Embryonic facial prominence (tissue), 1 donor: ENCODE measurements around the gene CDC14B.
"Not testable (repeated sequence)": the region's sequence is repeated elsewhere in the genome, so short reads cannot be mapped to it uniquely, and the experiment has no call there.

Experiments used
- DNase-seq: peaks from one replicate; pipeline ENCODE4 v3.0.0-alpha.2; 2016; ENCODE audit errors: extremely low spot score

The CDC14B gene

GRCh38 chr9:96619491-96620180 lies at the start of gene CDC14B:
CDC14B (minus strand) TSS chr9:96619843; CDS start chr9:96619378, 465 bp downstream.
- DNase-seq: peak; percentile 94

GRCh38 chr9:96668868-96669534 lies 49.4 kb upstream of the CDC14B start:
- DNase-seq: no peak

GRCh38 chr9:96667363-96667728 lies 47.7 kb upstream of the CDC14B start:
- no peak for DNase-seq

- DNase-seq: not testable (repeated sequence)
These were observed 47.2 kb upstream of the CDC14B start for GRCh38 chr9:96666653-96667362.

GRCh38 chr9:96665789-96666188 lies 46.1 kb upstream of the CDC14B start:
- no peak for DNase-seq

- no peak for DNase-seq
These were observed 44.0 kb upstream of the CDC14B start for GRCh38 chr9:96663506-96664120.

- DNase-seq: no peak
These were observed 42.1 kb upstream of the CDC14B start for GRCh38 chr9:96661711-96662110.

- DNase-seq: no peak
These were observed 41.1 kb upstream of the CDC14B start for GRCh38 chr9:96660692-96661248.

- DNase-seq: peak; percentile 26
These were observed 35.7 kb upstream of the CDC14B start, which contains the start of gene PRXL2C for GRCh38 chr9:96655198-96655851. PRXL2C (minus strand) TSS chr9:96655317; CDS start chr9:96655281, 36 bp downstream.

- peak; percentile 81 for DNase-seq
These were observed 35.0 kb upstream of the CDC14B start for GRCh38 chr9:96654450-96655197.

GRCh38 chr9:96651626-96652025 lies 32.0 kb upstream of the CDC14B start:
- DNase-seq: peak; percentile 40

- DNase-seq: no peak
These were observed 30.1 kb upstream of the CDC14B start for GRCh38 chr9:96649620-96650324.

- DNase-seq: no peak
These were observed 26.7 kb upstream of the CDC14B start for GRCh38 chr9:96646081-96646991.

GRCh38 chr9:96644137-96644536 lies 24.5 kb upstream of the CDC14B start:
- no peak for DNase-seq

- no peak for DNase-seq
These were observed 21.9 kb upstream of the CDC14B start for GRCh38 chr9:96641514-96641913.

- DNase-seq: no peak
These were observed 19.1 kb upstream of the CDC14B start for GRCh38 chr9:96638606-96639364.

- DNase-seq: no peak
These were observed 16.7 kb upstream of the CDC14B start for GRCh38 chr9:96636368-96636767.

- not testable (repeated sequence) for DNase-seq
These were observed 13.9 kb upstream of the CDC14B start for GRCh38 chr9:96633579-96633978.
